Spleen (tissue), 11 donors: ENCODE results near the gene TPPP. TPM values are rescaled to one million over a fixed set of nuclear protein-coding genes. Genes with fewer than 3 reads are reported as not detected.

ENCODE experiments used
- DNase-seq: peaks from one replicate; pipeline ENCODE4 v3.0.0-alpha.2; 2020
- H3K27ac ChIP-seq, 8 donors: fragments of 200-600 bp; sonication (generic) in 7 of 8; 1 replicate in 4 of 8; 2 replicates in 4 of 8; pipeline versions ENCODE4 v1.5.0 to v1.8.0; 2016 to 2021; ENCODE audit warnings: inconsistent platforms in 4 of 8, mild to moderate bottlenecking in 4 of 8, moderate library complexity in 1 of 8
- H3K27me3 ChIP-seq, 7 donors: fragments of 200-600 bp; sonication (generic) in 6 of 7; replicated peaks in 1 of 7; 1 replicate in 4 of 7; 2 replicates in 3 of 7; pipeline versions ENCODE4 v1.5.0 to v1.8.0; 2016 to 2021; ENCODE audit warnings: inconsistent platforms in 3 of 7, mild to moderate bottlenecking in 1 of 7
- H3K36me3 ChIP-seq, 6 donors: fragments of 200-600 bp; sonication (generic) in 5 of 6; 1 replicate in 4 of 6; 2 replicates in 2 of 6; pipeline versions ENCODE4 v1.5.0 to v1.8.0; 2016 to 2021; ENCODE audit warnings: inconsistent platforms in 2 of 6
- H3K4me1 ChIP-seq, 6 donors: fragments of 200-600 bp; sonication (generic) in 5 of 6; 1 replicate in 3 of 6; 2 replicates in 3 of 6; pipeline versions ENCODE4 v1.5.0 to v1.8.0; 2016 to 2021; ENCODE audit warnings: inconsistent platforms in 3 of 6
- H3K4me3 ChIP-seq, 8 donors: fragments of 200-600 bp; sonication (generic) in 7 of 8; 1 replicate in 4 of 8; 2 replicates in 4 of 8; pipeline versions ENCODE4 v1.5.0 to v1.8.0; 2016 to 2021; ENCODE audit warnings: inconsistent platforms in 4 of 8, mild to moderate bottlenecking in 4 of 8, moderate library complexity in 2 of 8
- H3K9me3 ChIP-seq, 8 donors: fragments of 200-600 bp; sonication (generic) in 7 of 8; 1 replicate in 4 of 8; 2 replicates in 4 of 8; pipeline versions ENCODE4 v1.5.0 to v1.8.0; 2016 to 2021; ENCODE audit warnings: inconsistent platforms in 4 of 8
- POLR2A ChIP-seq, 3 donors: fragments of 450-650 bp; IDR thresholded peaks; one replicate each; pipeline ENCODE4 v1.5.1; 2017; ENCODE audit warnings: antibody characterized with exemption in 3 of 3, mild to moderate bottlenecking in 1 of 3
- POLR2AphosphoS5 ChIP-seq, 3 donors: sonication (generic); formaldehyde crosslinking; IDR thresholded peaks; one replicate each; pipeline ENCODE4 v1.5.1; 2017; ENCODE audit warnings: antibody characterized with exemption in 3 of 3
- WGBS, 5 donors: extraction: QIAGEN DNeasy Blood & Tissue Kit in 3 of 5; methylation state at CpG; one replicate each; pipeline versions ENCODE4 v1.1.5 to v1.1.7; 2013 to 2018; 5-methylcytosine and 5-hydroxymethylcytosine counted together
- intact Hi-C: fragments of 100-400 bp; cut with DNase I; formaldehyde crosslinking; loops from one replicate; pipeline ENCODE4 v1.15.0; 2023; ENCODE audit warnings: low total_unique reads
- polyA plus RNA-seq, 3 donors: library from polyadenylated mRNA; stranded (reverse); fragments of 200-250 nt; gene quantifications; one replicate each; pipeline ENCODE4 v1.2.1, GENCODE V29; 2013
- total RNA-seq, 7 donors: library from RNA; depleted of rRNA in 3 of 7; stranded (reverse); fragments of >200 nt in 3 of 7; fragmentation: NEBNext Ultra II Directional in 4 of 7; extraction: Animal tissue kit (Norgen Biotek cat#: 25700) in 4 of 7; gene quantifications; one replicate each; pipeline versions ENCODE4 v1.1.0 to v1.2.1, GENCODE V29; 2016 to 2021
- TF ChIP-seq, protein P1 (sequence below), 11 experiments: fragments of 200-600 bp in 7 of 11; fragments of 450-650 bp in 4 of 11; sonication (generic) in 4 of 11; IDR thresholded peaks in 8 of 11; conservative IDR thresholded peaks in 3 of 11; 1 replicate in 7 of 11; 2 replicates in 4 of 11; pipeline versions ENCODE4 v1.4.0 to v1.8.0; 2016 to 2021; ENCODE audit warnings: antibody characterized with exemption in 11 of 11, inconsistent platforms in 4 of 11, mild to moderate bottlenecking in 1 of 11
- donor health status: healthy with polysubstance abuse.
- donor health status: DM: no; HTN: no; CAD: no; lungs with moderate emphysema.
- donor health status: DM: no; HTN: no; CAD: no.
- donor health status: Bipolar disorder and iron deficiency.
- donor health status: healthy.
- donor health status: DM: no; HTN: no; CAD: no.
- donor health status: DM: yes; HTN: yes; CAD: no.

Gene TPPP
- total and polyA plus RNA-seq, 10 donors = 0.30 to 12.2 (median 3.9) TPM

DNA sequence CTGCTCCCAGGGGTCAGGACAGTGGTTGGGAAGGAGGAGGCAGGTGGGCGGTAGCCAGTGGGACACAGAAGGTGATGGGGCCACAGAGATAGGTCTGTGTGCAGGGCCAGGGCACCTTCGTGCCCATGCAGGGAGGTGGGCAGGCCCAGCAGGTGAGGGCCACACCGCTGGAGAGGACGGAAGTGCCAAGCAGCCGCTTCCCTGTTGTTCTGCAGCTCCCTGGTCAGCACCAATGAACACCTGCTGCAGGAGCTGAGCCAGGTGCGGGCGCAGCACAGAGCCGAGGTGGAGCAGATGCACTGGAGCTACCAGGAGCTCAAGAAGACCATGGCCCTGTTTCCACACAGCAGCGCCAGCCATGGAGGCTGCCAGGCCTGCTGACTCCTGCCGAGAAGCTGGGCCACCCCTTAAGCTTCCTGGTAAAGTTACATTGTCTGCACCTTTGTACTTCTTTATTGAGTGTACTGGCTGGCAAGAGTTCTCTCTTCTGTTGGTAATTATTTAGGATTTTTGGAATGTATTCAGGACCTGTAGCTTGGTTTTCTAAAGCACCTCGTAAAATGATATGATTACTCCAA is 40.3 kb downstream of the TPPP start:
- Histone ChIP-seq H3K36me3 (peaks cover 0 to 56% (median 19%) of the 10 kb centered on the region in 6 donors), H3K9me3 (peaks cover 0 to 4% (median 0%) of the 10 kb centered on the region in 8 donors), H3K4me1 (no peaks in the 10 kb centered on the region), H3K27ac (no peak overlapping the region), H3K27me3 (no peaks in the 10 kb centered on the region), H3K4me3 (no peak overlapping the region)
- 89 to 99% (median 95%) methylated on average over 4 to 11 of the region's 11 CpGs for WGBS, 5 donors
- peak; percentile 69 for DNase-seq
- intact Hi-C loops = no loop called here
- TF ChIP-seq POLR2A (IDR thresholded peaks at IDR 0.05) (no peak), POLR2AphosphoS5 (IDR thresholded peaks at IDR 0.05) (no peak)
- TF ChIP-seq, protein P1, sequence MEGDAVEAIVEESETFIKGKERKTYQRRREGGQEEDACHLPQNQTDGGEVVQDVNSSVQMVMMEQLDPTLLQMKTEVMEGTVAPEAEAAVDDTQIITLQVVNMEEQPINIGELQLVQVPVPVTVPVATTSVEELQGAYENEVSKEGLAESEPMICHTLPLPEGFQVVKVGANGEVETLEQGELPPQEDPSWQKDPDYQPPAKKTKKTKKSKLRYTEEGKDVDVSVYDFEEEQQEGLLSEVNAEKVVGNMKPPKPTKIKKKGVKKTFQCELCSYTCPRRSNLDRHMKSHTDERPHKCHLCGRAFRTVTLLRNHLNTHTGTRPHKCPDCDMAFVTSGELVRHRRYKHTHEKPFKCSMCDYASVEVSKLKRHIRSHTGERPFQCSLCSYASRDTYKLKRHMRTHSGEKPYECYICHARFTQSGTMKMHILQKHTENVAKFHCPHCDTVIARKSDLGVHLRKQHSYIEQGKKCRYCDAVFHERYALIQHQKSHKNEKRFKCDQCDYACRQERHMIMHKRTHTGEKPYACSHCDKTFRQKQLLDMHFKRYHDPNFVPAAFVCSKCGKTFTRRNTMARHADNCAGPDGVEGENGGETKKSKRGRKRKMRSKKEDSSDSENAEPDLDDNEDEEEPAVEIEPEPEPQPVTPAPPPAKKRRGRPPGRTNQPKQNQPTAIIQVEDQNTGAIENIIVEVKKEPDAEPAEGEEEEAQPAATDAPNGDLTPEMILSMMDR (IDR thresholded peaks at IDR 0.05 in 8 of 11, conservative IDR thresholded peaks at IDR 0.05 in 3 of 11) = no peak

DNA sequence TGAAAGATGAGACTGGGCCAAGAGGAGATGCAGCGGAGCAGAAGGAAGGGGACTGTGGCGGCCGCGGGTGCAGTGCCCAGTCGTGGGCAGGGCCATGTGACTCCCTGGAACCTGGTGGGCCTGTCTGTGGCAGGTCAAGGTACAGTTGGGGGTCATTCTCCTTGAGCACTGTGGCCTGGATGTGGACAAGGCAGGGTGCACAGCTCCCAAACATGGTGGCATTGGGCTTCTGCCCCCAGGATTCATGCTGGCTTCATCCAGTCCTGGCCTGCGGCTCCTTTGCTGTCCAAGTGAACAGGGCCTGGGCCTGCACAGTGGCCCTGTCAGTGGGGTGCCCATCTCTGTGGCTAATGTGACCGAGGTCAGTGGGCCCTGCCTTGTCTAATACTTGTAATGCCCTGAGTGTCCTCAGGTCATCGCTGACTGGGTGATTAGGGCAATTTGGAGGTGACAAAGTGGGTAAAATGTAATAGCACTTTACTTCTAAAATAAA is 41.1 kb downstream of the TPPP start:
- H3K36me3 ChIP-seq = peaks cover 0 to 56% (median 17%) of the 10 kb centered on the region in 6 donors
- DNase-seq = no peak
- intact Hi-C loops = no loop called here
- H3K4me3 ChIP-seq = no peak overlapping the region
- H3K27ac ChIP-seq = no peak overlapping the region
- no peaks in the 10 kb centered on the region for H3K4me1 ChIP-seq
- 92 to 97% (median 96%) methylated on average over 6 to 8 of the region's 8 CpGs for WGBS, 5 donors
- no peaks in the 10 kb centered on the region for H3K9me3 ChIP-seq
- no peak for TF ChIP-seq POLR2A (IDR thresholded peaks at IDR 0.05)
- TF ChIP-seq, protein P1 (IDR thresholded peaks at IDR 0.05 in 8 of 11, conservative IDR thresholded peaks at IDR 0.05 in 3 of 11) = no peak
- no peak for TF ChIP-seq POLR2AphosphoS5 (IDR thresholded peaks at IDR 0.05)
- H3K27me3 ChIP-seq = no peaks in the 10 kb centered on the region

DNA sequence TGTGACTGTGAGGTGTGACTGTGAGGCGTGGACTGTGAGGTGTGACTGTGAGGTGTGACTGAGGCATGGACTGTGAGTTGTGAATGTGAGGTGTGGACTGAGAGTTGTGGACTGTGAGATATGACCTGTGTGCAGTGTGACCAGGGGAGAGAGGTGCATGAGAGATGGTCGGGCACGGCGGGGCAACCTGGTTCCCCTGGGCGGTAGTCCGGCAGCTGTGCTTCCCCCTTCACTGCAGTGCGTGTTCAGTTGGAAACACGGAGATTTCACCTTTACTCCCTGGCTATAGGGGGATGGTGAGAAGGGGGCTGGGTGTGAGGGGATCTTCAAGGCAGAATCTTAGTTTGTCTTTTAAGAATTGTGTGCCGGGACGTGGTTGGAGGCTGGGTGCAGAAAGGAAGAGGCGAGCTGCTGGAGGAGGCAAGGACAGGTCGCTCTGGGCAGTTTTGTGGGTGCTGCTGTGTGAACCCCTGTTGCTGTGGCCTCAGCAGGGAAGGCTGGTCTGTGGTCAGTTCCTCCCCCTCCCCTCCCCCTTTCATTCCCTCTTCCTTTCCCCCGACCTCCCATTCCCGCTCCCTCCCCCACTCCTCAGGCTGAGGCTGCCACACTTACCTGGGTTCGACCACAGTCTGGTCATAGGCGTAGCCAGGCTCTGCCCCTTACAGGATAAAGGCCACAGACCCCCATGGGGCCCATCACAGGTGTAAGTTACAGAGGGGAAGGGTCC is 41.7 kb downstream of the TPPP start:
- no peak overlapping the region for H3K27ac ChIP-seq
- no peaks in the 10 kb centered on the region for H3K27me3 ChIP-seq
- peaks cover 0 to 58% (median 18%) of the 10 kb centered on the region in 6 donors for H3K36me3 ChIP-seq
- no peak for TF ChIP-seq POLR2A (IDR thresholded peaks at IDR 0.05)
- no peak for TF ChIP-seq POLR2AphosphoS5 (IDR thresholded peaks at IDR 0.05)
- TF ChIP-seq, protein P1 (IDR thresholded peaks at IDR 0.05 in 8 of 11, conservative IDR thresholded peaks at IDR 0.05 in 3 of 11) = no peak
- 90 to 95% (median 94%) methylated on average over 14 to 16 of the region's 16 CpGs for whole genome bisulfite sequencing, 5 donors
- peak; percentile 51 for DNase-seq
- H3K4me3 ChIP-seq = no peak overlapping the region
- H3K9me3 ChIP-seq = no peaks in the 10 kb centered on the region
- intact Hi-C loops = no loop called here
- H3K4me1 ChIP-seq = no peaks in the 10 kb centered on the region

DNA sequence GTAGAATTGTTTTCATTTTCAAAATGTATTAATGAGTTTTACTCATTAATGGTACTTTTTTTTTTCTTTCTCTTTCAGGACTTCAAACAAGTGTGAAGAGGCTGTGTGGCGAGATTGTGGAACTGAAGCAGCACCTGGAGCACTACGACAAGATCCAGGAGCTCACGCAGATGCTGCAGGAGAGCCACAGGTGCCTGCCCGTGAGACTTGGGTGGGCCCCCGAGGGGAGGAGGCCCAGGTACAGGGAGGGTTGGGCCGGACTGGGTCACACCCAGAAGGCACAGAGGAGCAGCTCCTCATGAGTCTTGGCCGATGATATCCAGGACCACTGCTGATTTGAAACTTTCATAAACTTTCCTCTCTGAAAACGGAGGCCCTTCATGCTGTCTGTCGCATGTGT is 45.4 kb downstream of the TPPP start:
- no peak overlapping the region for H3K27ac ChIP-seq
- no peaks in the 10 kb centered on the region for H3K9me3 ChIP-seq
- no peak overlapping the region for H3K4me3 ChIP-seq
- WGBS, 5 donors = 98 to 99% (median 98%) methylated on average over 8 to 9 of the region's 9 CpGs
- H3K4me1 ChIP-seq = peaks cover 0 to 14% (median 0%) of the 10 kb centered on the region in 6 donors
- TF ChIP-seq POLR2AphosphoS5 (IDR thresholded peaks at IDR 0.05) = no peak
- TF ChIP-seq, protein P1 (IDR thresholded peaks at IDR 0.05 in 8 of 11, conservative IDR thresholded peaks at IDR 0.05 in 3 of 11) = no peak
- no peak for TF ChIP-seq POLR2A (IDR thresholded peaks at IDR 0.05)
- H3K27me3 ChIP-seq = no peaks in the 10 kb centered on the region
- H3K36me3 ChIP-seq = peaks cover 0 to 70% (median 27%) of the 10 kb centered on the region in 6 donors
- intact Hi-C loops = no loop called here
- DNase-seq = peak; percentile 28
